A673 (cell line): ENCODE results near the gene CD200R1L. TPM values are rescaled to one million over a fixed set of nuclear protein-coding genes. Genes with fewer than 3 reads are reported as not detected.
A peak's percentile ranks its signal among the peaks of the same experiment; 100 is the strongest.

Experiments
- BruUV-seq: library from RNA; stranded (reverse); fragments of 400-500 nt; replicated peaks from 2 replicates; lab custom pipeline; 2021; lab: Mats Ljungman, UMichigan
- CTCF ChIA-PET: fragments of 300-600 bp; sonication (Branson Sonifier 250); formaldehyde crosslinking; loops from one replicate; lab custom pipeline; 2022; ENCODE audit warnings: antibody characterized with exemption; lab: Charles Lee
- POLR2A ChIA-PET: fragments of 300-600 bp; sonication (Branson Sonifier 250); formaldehyde crosslinking; loops from one replicate; lab custom pipeline; 2022; ENCODE audit warnings: antibody characterized with exemption; ENCODE audit not compliant: low non-redundant PET; lab: Charles Lee
- DNase-seq: peaks from one replicate; pipeline ENCODE4 v3.0.0-alpha.2; 2015; ENCODE audit warnings: low spot score
- H3K27ac ChIP-seq: fragments of 200-600 bp; sonication (generic); 2 replicates; pipeline ENCODE4 v1.5.1; 2016; ENCODE audit warnings: mixed run types, low read depth, mild to moderate bottlenecking, mixed read lengths, antibody characterized with exemption, low read length; ENCODE audit not compliant: poor library complexity, severe bottlenecking
- H3K27me3 ChIP-seq: fragments of 200-600 bp; sonication (generic); replicated peaks from 2 replicates; pipeline ENCODE4 v1.6.1; 2017; ENCODE audit warnings: mixed run types, low read depth, mild to moderate bottlenecking, mixed read lengths, antibody characterized with exemption, low read length; ENCODE audit not compliant: insufficient read depth, poor library complexity
- H3K36me3 ChIP-seq: fragments of 200-600 bp; sonication (generic); 2 replicates; pipeline ENCODE4 v1.6.1; 2016; ENCODE audit warnings: mixed run types, mild to moderate bottlenecking, mixed read lengths, antibody characterized with exemption, low read length; ENCODE audit not compliant: insufficient read depth, poor library complexity, severe bottlenecking
- H3K4me1 ChIP-seq: fragments of 200-600 bp; sonication (generic); 2 replicates; pipeline ENCODE4 v1.6.1; 2017; ENCODE audit warnings: mixed run types, mild to moderate bottlenecking, mixed read lengths, antibody characterized with exemption, low read length; ENCODE audit not compliant: insufficient read depth, poor library complexity, severe bottlenecking
- H3K4me3 ChIP-seq: fragments of 200-600 bp; sonication (generic); 2 replicates; pipeline ENCODE4 v1.5.1; 2016; ENCODE audit warnings: low read depth, mixed run types, mild to moderate bottlenecking, mixed read lengths, low read length; ENCODE audit not compliant: poor library complexity, severe bottlenecking
- H3K9me3 ChIP-seq: fragments of 200-600 bp; sonication (generic); 2 replicates; pipeline ENCODE4 v1.6.1; 2016; ENCODE audit warnings: mixed run types, low read depth, mild to moderate bottlenecking, mixed read lengths, antibody characterized with exemption, low read length; ENCODE audit not compliant: poor library complexity, severe bottlenecking
- CTCF ChIP-seq: fragments of 300-800, 200-600 bp; sonication (generic); conservative IDR thresholded peaks from 2 replicates; pipeline ENCODE4 v1.5.1; 2017; ENCODE audit warnings: low read depth, mild to moderate bottlenecking, antibody characterized with exemption, low read length, moderate library complexity, mixed read lengths
- EZH2 ChIP-seq: fragments of 200-600 bp; sonication (generic); IDR thresholded peaks from 2 replicates; pipeline ENCODE4 v1.6.1; 2017; ENCODE audit warnings: borderline replicate concordance, low read depth, mild to moderate bottlenecking, mixed read lengths, antibody characterized with exemption, low read length; ENCODE audit not compliant: poor library complexity, severe bottlenecking
- intact Hi-C: fragments of 100-400 bp; cut with micrococcal nuclease; formaldehyde crosslinking; loops from one replicate; pipeline ENCODE4 v1.10.0; 2022; ENCODE audit not compliant: unreplicated experiment
- total RNA-seq: library from RNA; stranded (reverse); gene quantifications from 2 replicates; pipeline ENCODE4 v1.2.3, GENCODE V29; 2021

Gene CD200R1L
- total RNA-seq, 1 experiment from 2014 or later, result not detected

GRCh38 chr3:112858410-112859069, 11.9 kb upstream of the CD200R1L start:
- intact Hi-C loops, result no loop called here
- ChIA-PET CTCF (no interaction called here), POLR2A (no interaction called here)
- H3K4me1 ChIP-seq, result no peaks in the 10 kb centered on the region
- no TSS peak for BruUV-seq
- TF ChIP-seq EZH2, result no peak
- TF ChIP-seq CTCF, result no peak
- H3K27ac ChIP-seq, result no peak overlapping the region
- H3K9me3 ChIP-seq, result no peaks in the 10 kb centered on the region
- no peak for DNase-seq
- H3K36me3 ChIP-seq, result no peaks in the 10 kb centered on the region
- H3K27me3 ChIP-seq, result no peaks in the 10 kb centered on the region
- no peak overlapping the region for H3K4me3 ChIP-seq

DNA sequence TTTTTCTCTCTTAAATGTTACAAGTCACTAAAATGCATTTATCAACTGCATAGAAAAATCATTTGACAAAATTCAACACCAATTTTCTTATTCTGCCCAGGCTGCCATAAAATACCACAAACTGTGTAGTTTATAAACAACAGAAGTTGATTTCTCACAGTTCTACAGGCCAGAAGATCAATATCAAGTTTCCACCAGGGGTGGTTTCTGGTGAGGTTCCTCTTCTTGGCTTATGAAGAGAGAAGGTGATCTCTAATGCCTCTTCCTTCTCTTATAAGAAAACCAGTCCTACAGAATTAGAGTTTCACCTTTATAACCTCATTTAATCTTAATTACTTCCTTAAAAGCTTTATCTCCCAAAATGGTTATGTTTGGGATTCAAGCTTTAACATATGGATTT, 10.9 kb upstream of the CD200R1L start:
- DNase-seq, result no peak
- ChIA-PET CTCF (no interaction called here), POLR2A (no interaction called here)
- Histone ChIP-seq H3K4me1 (no peaks in the 10 kb centered on the region), H3K36me3 (no peaks in the 10 kb centered on the region), H3K27me3 (no peaks in the 10 kb centered on the region), H3K27ac (no peak overlapping the region), H3K4me3 (no peak overlapping the region), H3K9me3 (no peaks in the 10 kb centered on the region)
- no TSS peak for BruUV-seq
- TF ChIP-seq CTCF (no peak), EZH2 (no peak)
- intact Hi-C loops, result no loop called here

GRCh38 chr3:112856537-112856936, 9.9 kb upstream of the CD200R1L start:
- ChIA-PET CTCF (no interaction called here), POLR2A (no interaction called here)
- H3K4me1 ChIP-seq, result no peaks in the 10 kb centered on the region
- H3K4me3 ChIP-seq, result no peak overlapping the region
- no peaks in the 10 kb centered on the region for H3K9me3 ChIP-seq
- intact Hi-C loops, result no loop called here
- no peaks in the 10 kb centered on the region for H3K36me3 ChIP-seq
- TF ChIP-seq EZH2 (no peak), CTCF (no peak)
- H3K27me3 ChIP-seq, result no peaks in the 10 kb centered on the region
- no peak overlapping the region for H3K27ac ChIP-seq
- BruUV-seq, result no TSS peak
- DNase-seq, result peak; percentile 11
